ENCODE measurements around the gene SRGAP3.
A peak's percentile ranks its signal among the peaks of the same experiment; 100 is the strongest.

The SRGAP3 gene

DNA sequence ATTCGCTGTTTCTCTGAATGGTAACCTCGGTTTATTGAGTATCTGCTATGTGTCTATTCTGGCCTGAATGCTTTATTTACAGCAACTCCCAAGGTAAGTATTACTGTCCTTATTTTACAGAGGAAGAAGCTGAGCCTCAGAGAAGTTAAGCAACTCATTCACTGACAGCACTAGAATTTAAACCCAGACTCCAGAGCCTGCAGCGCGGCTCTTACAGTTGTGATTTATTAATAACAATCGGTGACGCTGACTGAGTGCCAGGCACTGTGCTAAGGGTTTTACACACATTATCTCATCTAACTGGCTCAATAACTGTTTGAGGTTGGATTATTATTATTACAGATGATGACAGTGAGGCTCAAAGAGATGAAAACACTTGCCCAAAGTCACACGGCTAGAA, 19.6 kb downstream of the SRGAP3 start:
- DNase-seq (ENCODE audit: low read depth, low spot score): no peak
- H3K27ac ChIP-seq: no peak overlapping the region

DNA sequence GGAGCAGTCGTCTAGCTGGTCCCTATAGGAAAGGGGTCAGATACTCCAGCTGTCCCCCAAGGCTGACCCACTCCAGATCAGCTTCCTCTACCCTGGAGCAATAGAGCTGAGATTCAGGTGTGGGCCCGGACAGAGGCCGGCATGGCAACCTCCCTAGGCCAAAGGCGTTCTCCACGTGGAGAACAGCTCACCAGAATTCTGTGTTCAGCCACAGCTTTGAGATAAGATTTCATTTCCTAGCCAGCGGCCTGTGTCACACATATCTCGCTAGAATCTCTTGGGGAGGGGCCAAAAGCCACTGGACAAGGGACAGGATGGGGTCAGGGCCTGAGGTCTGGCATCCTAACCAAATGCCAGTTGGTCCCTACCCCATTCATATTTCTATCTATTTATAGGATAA, 20.1 kb downstream of the SRGAP3 start:
- H3K27ac ChIP-seq: no peak overlapping the region
- DNase-seq (ENCODE audit: low read depth, low spot score): no peak

DNA sequence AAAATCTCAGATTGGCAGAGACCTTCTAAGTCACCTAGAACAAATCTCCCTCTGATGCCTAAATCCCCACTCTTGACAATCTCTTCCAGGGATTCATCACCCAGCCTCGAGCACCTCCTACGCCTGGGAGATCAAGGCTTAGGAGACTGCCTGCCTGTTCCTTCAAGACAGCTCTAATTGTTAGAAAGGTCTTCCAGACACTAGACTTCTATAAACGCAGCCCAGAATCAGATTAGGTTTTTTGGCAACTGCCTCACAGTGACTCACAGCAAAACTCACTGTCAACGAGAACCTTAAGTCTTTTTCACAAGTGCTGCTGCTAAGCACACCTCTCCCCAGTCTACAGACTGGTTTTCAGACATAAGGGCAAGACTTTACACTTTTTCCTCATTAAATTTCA, 23.1 kb downstream of the SRGAP3 start:
- no peak overlapping the region for H3K27ac ChIP-seq
- DNase-seq (ENCODE audit: low read depth, low spot score): no peak

DNA sequence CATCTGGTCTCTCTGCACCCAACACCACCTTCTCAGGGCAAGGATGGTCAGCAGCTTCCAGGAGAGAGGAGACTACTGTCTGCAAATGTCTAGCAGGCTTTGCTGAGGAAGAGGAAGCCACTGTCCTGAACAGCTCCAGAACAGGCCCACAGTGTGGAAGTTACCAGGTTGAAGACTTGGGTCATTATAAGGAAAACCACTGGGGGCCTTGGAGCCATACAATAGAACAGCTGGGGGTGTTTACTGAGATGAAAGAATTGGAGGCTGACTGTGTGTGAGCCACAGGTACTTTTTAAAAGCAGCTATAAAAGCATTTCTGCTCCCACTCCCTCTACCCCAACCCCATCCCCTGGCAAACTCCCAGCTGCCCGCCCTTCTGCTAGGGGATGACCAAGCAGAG, 24.2 kb downstream of the SRGAP3 start:
- H3K27ac ChIP-seq: no peak overlapping the region
- no peak for DNase-seq (ENCODE audit: low read depth, low spot score)

DNA sequence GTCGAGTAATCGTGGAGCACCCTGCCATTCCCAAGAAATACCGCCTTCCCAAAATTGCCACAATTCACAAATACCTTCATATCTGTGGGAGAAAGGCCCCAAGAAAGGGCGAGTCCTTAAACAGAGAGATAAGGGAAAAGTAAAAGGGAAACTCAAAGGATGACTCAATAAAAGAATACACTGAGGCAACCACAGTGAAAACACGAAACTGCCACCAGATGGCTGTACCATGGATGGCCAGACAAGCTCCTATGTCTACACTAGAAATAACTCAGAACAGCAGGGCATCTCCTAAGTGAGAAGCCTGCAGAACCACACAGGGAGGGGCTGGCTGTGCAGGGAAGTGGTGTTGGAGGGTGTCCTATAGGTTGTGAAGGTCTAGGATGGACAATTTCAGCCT, 25.0 kb downstream of the SRGAP3 start:
- no peak for DNase-seq (ENCODE audit: low read depth, low spot score)
- H3K27ac ChIP-seq: no peak overlapping the region

DNA sequence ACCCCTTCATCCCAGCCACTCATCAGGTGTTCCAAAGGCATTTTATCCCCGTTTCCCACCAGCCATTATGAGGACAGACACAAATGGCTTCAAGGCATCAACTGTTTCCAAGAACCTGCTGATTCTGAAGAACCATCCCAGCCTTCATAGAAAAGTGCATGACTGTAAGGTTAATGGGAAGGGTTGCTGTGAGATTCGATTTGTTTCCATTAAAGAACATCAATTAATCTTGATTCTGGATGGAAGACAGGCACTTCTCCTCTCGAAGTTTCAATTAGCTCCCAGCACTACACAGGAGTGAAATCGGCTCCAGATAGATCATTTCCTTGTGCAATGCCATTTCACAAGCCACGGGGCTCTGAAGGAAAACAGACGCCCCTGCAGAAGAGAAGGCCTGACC, 25.8 kb downstream of the SRGAP3 start:
- DNase-seq (ENCODE audit: low read depth, low spot score): no peak
- no peak overlapping the region for H3K27ac ChIP-seq

DNA sequence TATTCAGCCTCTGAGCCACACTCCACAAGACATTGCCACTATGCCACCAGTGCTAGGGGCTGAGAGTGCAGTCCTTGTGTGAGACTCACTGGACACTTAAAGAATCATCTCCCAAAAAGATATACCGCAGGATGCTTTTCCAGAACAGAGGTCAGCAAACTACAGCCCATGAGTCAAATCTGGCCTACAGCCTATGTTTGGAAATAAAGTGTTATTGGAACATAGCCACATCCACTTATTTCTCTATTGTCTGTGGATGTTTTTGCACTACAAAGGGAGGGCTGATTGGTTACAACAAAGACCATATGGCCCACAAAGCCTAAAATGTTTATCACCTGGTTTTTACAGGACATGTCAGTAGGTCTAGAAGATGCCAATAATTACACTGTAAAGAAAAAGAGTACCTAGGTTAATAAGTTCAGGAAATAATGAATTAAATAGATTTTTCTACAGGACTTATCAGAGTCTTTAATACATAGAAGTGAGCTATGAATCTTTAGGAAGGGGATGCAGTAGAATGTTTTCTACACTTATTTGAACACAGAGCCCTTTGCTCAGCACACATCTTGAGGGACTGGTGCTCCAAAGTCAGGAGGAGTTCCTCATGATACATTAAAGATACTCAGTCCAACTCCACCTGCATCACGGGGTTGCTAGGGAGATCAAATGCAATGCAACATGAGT, 26.3 kb downstream of the SRGAP3 start:
- DNase-seq (ENCODE audit: low read depth, low spot score): no peak
- H3K27ac ChIP-seq: no peak overlapping the region

DNA sequence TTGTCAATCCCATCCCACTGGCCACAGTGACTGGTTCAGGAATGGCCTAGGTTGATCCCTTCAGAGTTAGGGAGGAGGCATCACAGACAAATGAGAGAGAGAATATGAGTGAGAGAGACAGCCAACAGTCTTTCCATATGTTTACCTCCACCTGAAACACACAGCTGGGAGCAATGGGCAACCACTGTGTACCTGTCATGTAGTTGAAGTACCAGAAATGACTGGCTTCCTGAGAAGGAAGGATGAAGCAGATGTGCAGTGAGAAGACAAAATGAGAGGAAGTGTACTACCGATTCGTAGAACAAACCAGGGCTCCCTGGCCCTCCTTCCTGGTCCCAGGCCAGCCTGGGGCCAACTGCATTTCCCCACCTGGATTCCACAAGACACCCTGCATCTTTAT, 27.4 kb downstream of the SRGAP3 start:
- no peak for DNase-seq (ENCODE audit: low read depth, low spot score)

DNA sequence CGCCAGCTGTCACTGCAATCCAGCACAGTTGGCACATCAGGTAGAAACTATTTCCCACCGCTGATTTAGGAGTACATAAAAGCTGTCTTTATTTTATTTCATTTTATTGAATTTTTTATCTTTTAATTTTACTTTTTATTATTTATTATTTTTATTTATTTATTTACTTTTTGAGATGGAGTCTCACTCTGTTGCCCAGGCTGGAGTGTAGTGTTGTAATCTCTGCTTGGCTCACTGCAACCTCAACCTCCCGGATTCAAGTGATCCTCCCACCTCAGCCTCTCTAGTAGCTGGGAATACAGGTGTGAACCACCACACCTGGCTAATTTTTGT, 31.0 kb downstream of the SRGAP3 start:
- DNase-seq (ENCODE audit: low read depth, low spot score): no peak
- no peak overlapping the region for H3K27ac ChIP-seq

More for the DNA sequence above, 27.4 kb downstream of the SRGAP3 start:
- H3K27ac ChIP-seq: no peak overlapping the region

DNA sequence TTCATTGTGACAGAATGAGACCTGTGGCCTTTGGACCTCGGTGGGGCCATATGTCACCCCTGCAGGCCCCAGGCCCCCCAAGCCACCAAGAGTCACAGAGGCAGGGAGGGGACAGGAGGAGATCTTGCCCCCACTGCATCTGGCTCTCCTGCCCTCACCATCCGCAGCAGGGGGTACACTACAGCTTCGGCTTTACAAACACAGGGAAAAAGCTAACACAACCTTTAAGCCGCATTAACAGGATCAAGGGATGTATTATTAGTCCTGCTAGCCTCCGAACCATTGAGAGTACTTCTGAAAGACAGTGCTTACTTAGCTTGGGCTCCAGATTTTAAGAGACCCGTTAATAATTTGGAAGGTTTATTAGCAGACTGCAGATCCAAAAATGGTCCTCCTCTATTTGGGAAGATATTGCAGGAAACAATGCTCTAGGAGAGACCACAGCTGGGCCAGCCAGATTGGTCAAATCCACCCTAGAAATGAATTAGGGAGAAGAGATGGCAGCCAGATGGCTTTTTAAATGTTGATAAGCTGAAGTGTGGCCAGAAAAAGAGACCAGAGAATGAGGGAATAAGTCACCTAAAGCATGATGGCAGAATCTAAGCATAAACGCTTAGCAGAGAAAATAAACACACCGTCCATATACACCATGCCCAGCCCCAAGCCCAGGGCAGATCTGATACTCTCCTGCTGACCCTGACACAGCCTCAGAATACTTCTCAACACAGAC, 31.5 kb downstream of the SRGAP3 start:
- DNase-seq (ENCODE audit: low read depth, low spot score): no peak
- no peak overlapping the region for H3K27ac ChIP-seq

DNA sequence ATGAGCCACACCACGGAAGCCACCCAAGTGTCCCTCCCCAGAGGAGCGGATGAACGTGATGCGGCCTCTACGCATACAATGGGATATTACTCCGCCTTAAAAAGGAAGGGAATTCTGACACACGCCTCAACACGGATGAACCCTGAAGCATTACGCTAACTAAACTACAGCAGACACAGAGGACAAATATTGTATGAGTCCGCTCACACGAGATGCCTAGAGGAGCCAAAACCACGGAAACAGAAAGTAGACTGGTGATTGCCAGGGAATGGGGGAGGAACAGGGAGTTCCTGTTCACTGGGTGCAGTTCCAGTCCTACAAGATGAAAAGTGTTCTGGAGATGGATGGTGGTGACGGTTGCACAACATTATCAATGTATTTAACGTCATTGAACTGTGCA, 32.7 kb downstream of the SRGAP3 start:
- peak; percentile 39 for DNase-seq (ENCODE audit: low read depth, low spot score)
- H3K27ac ChIP-seq: peak overlapping the region; percentile 4

DNA sequence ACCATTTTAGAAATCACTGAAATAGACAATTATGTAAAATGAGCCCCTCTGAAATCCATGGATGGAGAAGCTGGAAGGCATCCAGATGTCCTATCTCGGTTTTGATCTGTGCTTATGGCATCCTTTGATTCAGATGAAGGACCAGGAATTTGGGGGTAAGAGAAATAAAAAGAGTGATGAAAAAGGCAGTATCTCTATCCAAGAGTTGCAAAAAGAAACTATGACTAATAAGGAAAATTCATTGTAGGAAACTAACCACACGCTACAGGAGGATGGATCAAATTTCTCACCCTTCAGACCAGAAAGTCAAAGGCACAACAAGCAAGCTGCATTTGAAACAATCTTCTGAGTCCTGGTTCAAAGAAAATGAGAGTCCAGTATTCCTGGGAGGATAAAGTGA, 34.8 kb downstream of the SRGAP3 start:
- DNase-seq (ENCODE audit: low read depth, low spot score): peak; percentile 51
- H3K27ac ChIP-seq: peak overlapping the region; percentile 60

DNA sequence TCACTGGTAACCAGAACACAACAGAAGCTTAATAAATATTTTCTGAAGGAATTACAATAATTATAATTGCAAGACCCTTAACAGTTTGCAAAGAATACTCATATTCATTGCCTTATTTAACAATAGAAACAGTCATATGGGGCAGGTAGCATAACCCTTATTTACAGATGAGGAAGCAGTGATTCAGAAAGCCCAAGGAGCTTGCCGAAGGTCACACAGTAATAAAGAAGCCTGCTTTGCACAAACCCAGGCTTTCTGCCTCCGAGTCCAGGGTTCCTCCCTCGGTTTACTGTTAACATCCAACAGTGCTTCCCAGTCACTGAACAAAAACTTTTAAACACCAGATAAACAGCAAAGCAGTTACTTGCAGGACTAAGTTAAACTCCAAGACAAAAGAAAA, 35.3 kb downstream of the SRGAP3 start:
- no peak for DNase-seq (ENCODE audit: low read depth, low spot score)
- H3K27ac ChIP-seq: peak overlapping the region; percentile 60

DNA sequence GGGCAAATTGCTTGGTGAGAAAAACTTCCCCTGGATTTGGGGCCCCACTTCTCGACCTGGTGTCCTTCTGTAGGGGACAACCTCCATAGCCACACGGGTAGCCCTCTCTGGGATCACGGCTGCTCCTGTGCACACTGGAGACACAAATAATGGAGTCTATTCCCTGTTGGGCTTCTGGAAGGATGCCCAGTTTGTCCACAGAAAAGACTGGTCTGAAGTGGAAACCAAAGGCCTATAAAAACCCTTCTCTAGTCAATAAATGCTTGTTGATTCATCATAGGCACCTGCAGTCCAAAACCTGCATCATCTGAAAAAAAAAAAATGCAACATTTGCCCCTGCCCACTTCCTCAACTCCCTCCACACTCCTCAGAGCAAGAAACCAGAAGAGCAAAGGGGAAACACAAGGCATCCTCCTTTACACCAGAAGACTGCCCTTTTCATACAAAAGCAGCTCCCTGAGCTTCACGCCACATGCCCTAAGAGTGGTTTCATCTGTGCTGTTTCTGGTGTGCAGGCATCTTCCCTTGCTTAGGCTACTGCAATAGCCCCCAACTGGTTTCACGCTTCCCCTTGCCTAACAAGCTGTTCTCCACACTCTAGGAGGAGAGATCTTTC, 36.3 kb downstream of the SRGAP3 start:
- DNase-seq (ENCODE audit: low read depth, low spot score): no peak
- H3K27ac ChIP-seq: no peak overlapping the region

DNA sequence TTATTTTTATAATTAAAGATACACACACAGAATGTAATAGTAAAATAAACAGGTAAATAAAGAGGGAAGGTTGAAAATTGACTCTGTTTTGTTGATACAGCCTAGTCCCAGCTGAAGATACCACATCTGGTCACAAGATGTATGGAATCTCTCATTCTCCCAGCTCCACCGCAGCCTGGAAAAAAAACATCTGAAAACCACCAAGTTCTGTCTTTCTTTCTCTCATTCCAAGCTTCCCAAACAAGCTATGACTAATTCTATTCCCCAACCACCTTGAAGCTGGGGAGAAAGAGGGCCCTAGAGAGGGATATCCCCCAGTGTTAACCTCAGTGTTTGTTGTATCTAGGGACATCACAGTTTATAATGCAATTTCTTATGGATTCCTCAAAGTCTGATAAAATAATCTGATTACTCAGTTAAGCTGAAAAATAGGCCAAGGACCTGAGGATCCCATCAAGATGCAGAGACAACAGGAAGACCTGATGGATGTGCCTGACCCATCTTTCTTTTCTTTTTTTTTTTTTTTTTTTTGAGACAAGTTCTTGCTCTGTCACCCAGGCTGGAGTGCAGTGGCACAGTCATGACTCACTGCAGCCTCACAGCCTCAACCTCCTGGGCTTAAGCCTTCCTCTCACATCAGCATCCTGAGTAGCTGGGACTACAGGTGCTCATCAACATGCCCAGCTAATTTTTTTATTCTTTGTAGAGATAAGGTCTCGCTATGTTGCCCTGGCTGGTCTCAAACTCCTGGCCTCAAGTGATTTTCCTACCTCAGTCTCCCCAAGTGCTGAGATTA, 38.1 kb downstream of the SRGAP3 start:
- no peak for DNase-seq (ENCODE audit: low read depth, low spot score)
- no peak overlapping the region for H3K27ac ChIP-seq

DNA sequence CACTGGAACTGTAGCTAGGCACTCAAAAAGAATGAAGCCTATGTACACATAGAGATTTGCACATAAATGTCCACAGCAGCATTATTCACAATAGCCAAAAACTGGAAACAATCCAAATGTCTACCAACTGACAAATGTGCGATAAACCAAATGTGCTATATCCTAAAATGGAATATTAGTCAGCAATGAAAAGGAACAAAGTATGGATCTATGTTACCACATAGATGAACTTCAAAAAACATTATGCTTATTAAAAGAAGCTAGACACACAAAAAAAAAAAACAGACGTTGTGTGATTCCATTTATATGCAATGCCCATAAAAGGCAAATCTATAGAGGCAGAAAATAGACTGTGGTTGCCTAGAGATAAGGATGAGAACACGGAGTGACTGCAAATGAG, 39.7 kb downstream of the SRGAP3 start:
- DNase-seq (ENCODE audit: low read depth, low spot score): no peak
- H3K27ac ChIP-seq: no peak overlapping the region

DNA sequence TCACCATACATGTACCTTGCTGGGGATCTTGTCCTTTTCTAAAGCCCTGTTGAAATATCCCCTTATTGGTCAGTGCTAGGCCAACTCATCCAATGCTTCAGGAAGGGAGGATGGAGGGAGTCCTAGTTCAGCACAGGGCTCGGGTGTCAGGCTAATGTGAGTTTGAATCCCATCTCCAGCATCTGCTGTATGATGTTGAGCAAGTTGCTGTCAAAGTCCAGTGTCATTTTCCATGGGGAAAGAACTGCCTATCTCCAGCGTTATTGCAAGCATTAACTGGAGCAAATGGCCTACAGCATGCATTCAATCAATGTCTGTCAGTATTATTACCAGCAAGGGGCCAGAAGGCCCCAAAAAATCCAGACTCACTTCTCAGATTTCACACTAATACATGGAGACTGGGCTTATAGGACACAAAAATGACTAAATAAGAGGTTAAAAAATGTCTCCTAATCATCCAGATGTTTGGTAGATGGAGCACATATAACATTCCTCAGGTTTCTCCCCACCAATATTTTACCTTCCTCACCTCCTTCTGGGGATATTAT, 40.8 kb downstream of the SRGAP3 start:
- no peak overlapping the region for H3K27ac ChIP-seq
- DNase-seq (ENCODE audit: low read depth, low spot score): no peak

DNA sequence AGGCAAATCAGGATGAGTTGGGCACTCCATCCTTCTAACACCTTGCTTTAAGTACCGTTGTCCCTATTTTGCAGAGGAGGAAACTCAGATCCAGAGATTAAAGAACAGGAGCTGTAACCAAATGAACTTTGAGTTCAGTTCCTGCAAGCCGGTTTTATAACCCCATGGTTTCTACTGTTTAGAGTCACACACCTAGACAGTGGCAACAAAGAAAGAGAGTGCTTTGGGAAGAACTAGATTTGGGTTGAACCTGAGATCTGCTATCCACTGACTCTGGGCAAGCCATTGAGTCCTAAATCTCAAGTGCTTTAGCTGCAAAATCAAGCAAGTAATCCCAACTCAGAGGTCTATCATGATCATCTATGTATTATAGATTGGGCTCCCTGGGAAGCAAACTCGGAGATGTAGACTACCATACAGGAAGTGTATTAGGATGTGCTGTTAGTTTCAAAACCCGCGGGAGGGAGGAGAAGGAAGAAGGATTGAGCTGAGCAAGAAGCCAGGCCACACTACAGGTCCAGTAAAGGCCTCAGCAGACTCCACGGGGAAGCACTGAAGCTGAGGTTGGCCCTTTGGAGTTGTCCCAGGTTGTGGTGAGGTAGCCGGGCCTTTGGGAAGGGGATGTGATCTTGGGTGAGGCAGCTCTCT, 42.2 kb downstream of the SRGAP3 start:
- H3K27ac ChIP-seq: no peak overlapping the region
- DNase-seq (ENCODE audit: low read depth, low spot score): no peak

DNA sequence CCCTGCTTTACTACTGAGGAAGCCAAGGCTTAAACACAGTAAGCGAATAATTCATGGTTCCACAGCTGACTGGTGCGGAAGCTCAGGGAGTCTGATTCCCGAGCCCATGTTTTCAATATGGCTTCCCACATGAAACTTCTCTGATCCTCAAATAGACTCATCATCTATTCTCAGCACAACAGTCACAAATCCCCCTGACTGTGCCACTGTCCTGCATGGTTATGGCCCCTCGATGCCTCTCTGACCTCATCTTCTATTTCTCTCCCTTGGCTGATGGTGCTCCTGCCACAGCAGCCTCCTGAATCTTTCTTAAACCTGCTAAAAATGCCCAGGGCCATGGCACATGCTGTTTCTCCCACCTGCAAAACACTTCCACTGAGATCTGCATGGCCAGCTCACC, 43.2 kb downstream of the SRGAP3 start:
- H3K27ac ChIP-seq: no peak overlapping the region
- DNase-seq (ENCODE audit: low read depth, low spot score): no peak
